ENCODE data around the gene CD300E.

GRCh38 chr17:74584292-74585060 lies 39.1 kb downstream of the CD300E start:
- no peak for TF ChIP-seq CTCF (IDR thresholded peaks at IDR 0.05)
- no peak for TF ChIP-seq EP300 (IDR thresholded peaks at IDR 0.05)
- TF ChIP-seq POLR2A (IDR thresholded peaks at IDR 0.05) = no peak
